CD14-positive monocyte (primary cell): ENCODE data around the gene SLC35F3. TPM values are rescaled to one million over a fixed set of nuclear protein-coding genes. Genes with fewer than 3 reads are reported as not detected.

Source experiments
- DNase-seq, 3 donors: peaks; one replicate each; pipeline ENCODE4 v3.0.0-alpha.2; 2011 to 2022
- H2AFZ ChIP-seq: 2 replicates; pipeline ENCODE4 v1.6.0; 2012; ENCODE audit warnings: mild to moderate bottlenecking, low read depth, low read length, inconsistent platforms; ENCODE audit not compliant: insufficient read depth, poor library complexity, severe bottlenecking
- H3K27ac ChIP-seq, 2 donors: 1 replicate in 1 of 2; 2 replicates in 1 of 2; pipeline ENCODE4 v1.5.1; 2012 to 2013; ENCODE audit warnings: low read length in 2 of 2, control low read depth in 1 of 2, inconsistent platforms in 1 of 2, low read depth in 1 of 2, mild to moderate bottlenecking in 1 of 2
- H3K27me3 ChIP-seq, 2 donors: one replicate each; pipeline versions ENCODE4 v1.6.0 to v1.6.1; 2011 to 2013; ENCODE audit warnings: low read length in 2 of 2; ENCODE audit not compliant: control insufficient read depth in 2 of 2, insufficient read depth in 2 of 2
- H3K36me3 ChIP-seq, 2 donors: replicated peaks in 1 of 2; 1 replicate in 1 of 2; 2 replicates in 1 of 2; pipeline versions ENCODE4 v1.5.1 to v1.6.1; 2012 to 2013; ENCODE audit warnings: low read length in 2 of 2, control low read depth in 1 of 2, inconsistent platforms in 1 of 2, mild to moderate bottlenecking in 1 of 2; ENCODE audit not compliant: insufficient read depth in 2 of 2, control insufficient read depth in 1 of 2
- H3K4me1 ChIP-seq, 2 donors: 1 replicate in 1 of 2; 2 replicates in 1 of 2; pipeline versions ENCODE4 v1.5.1 to v1.6.1; 2012 to 2013; ENCODE audit warnings: low read length in 2 of 2, control low read depth in 1 of 2, inconsistent platforms in 1 of 2, mild to moderate bottlenecking in 1 of 2, moderate library complexity in 1 of 2; ENCODE audit not compliant: insufficient read depth in 2 of 2, control insufficient read depth in 1 of 2
- H3K4me2 ChIP-seq: replicated peaks from 2 replicates; pipeline ENCODE3; 2012; ENCODE audit warnings: low read length, moderate library complexity, mild to moderate bottlenecking; ENCODE audit not compliant: poor library complexity, severe bottlenecking; ENCODE audit errors: extremely low read depth
- H3K4me3 ChIP-seq, 3 experiments: fragments of 200-600 bp in 1 of 3; sonication (generic) in 1 of 3; replicated peaks in 1 of 3; 1 replicate in 2 of 3; 2 replicates in 1 of 3; pipeline ENCODE4 v1.5.1; 2011 to 2013; ENCODE audit warnings: low read length in 3 of 3, mild to moderate bottlenecking in 3 of 3, control low read depth in 2 of 3, low read depth in 2 of 3, inconsistent platforms in 1 of 3, moderate library complexity in 1 of 3
- H3K79me2 ChIP-seq: 2 replicates; pipeline ENCODE4 v1.6.0; 2012; ENCODE audit warnings: mild to moderate bottlenecking, control low read depth, inconsistent platforms, low read length, moderate library complexity; ENCODE audit not compliant: insufficient read depth
- H3K9ac ChIP-seq: 2 replicates; pipeline ENCODE4 v1.6.0; 2017; ENCODE audit warnings: low read length, mild to moderate bottlenecking; ENCODE audit not compliant: insufficient read depth, poor library complexity, severe bottlenecking
- H3K9me3 ChIP-seq, 2 donors: replicated peaks in 1 of 2; 1 replicate in 1 of 2; 2 replicates in 1 of 2; pipeline versions ENCODE4 v1.5.1 to v1.6.1; 2012 to 2013; ENCODE audit warnings: low read length in 2 of 2, control low read depth in 1 of 2; ENCODE audit not compliant: control insufficient read depth in 1 of 2, insufficient read depth in 1 of 2
- H4K20me1 ChIP-seq: 2 replicates; pipeline ENCODE4 v1.6.0; 2012; ENCODE audit warnings: mild to moderate bottlenecking, low read length, control low read depth, moderate library complexity; ENCODE audit not compliant: insufficient read depth
- H3K27ac Mint-ChIP-seq, 7 donors: one replicate each; pipeline ENCODE4 v1.8.0; 2020; ENCODE audit warnings: mild to moderate bottlenecking in 7 of 7, mixed read lengths in 7 of 7, moderate library complexity in 6 of 7, inconsistent platforms in 2 of 7
- H3K27me3 Mint-ChIP-seq, 3 donors: one replicate each; pipeline ENCODE4 v1.8.0; 2021 to 2022; ENCODE audit warnings: low read depth in 3 of 3, mild to moderate bottlenecking in 3 of 3, mixed read lengths in 3 of 3, moderate library complexity in 3 of 3, inconsistent platforms in 1 of 3
- H3K36me3 Mint-ChIP-seq, 2 donors: one replicate each; pipeline ENCODE4 v1.8.0; 2020; ENCODE audit warnings: mixed read lengths in 2 of 2, inconsistent platforms in 1 of 2, mild to moderate bottlenecking in 1 of 2
- H3K4me1 Mint-ChIP-seq: one replicate; pipeline ENCODE4 v1.8.0; 2020; ENCODE audit warnings: mild to moderate bottlenecking, mixed read lengths
- H3K4me3 Mint-ChIP-seq, 2 donors: one replicate each; pipeline ENCODE4 v1.8.0; 2020; ENCODE audit warnings: mild to moderate bottlenecking in 2 of 2, mixed read lengths in 2 of 2, moderate library complexity in 1 of 2
- H3K9me3 Mint-ChIP-seq, 7 donors: one replicate each; pipeline ENCODE4 v1.8.0; 2020 to 2022; ENCODE audit warnings: mixed read lengths in 7 of 7, mild to moderate bottlenecking in 6 of 7, moderate library complexity in 6 of 7, inconsistent platforms in 2 of 7
- CTCF ChIP-seq: fragments of 200-600 bp; IDR thresholded peaks from one replicate; pipeline ENCODE4 v1.8.0; 2022; ENCODE audit warnings: antibody characterized with exemption, mild to moderate bottlenecking
- WGBS: methylation state at CpG from one replicate; pipeline ENCODE4 v1.1.5; 2013; ENCODE audit warnings: missing lambda C conversion rate; ENCODE audit not compliant: insufficient coverage; 5-methylcytosine and 5-hydroxymethylcytosine counted together
- intact Hi-C, 2 donors: fragments of 100-400 bp; cut with micrococcal nuclease; formaldehyde crosslinking; loops; one replicate each; pipeline versions ENCODE4 v1.15.0 to v1.15.1; 2023
- polyA plus RNA-seq, 3 donors: library from polyadenylated mRNA; depleted of rRNA in 1 of 3; unstranded in 2 of 3; stranded (reverse) in 1 of 3; fragments of 300-500 nt in 2 of 3; fragments of >200 nt in 1 of 3; fragmentation: Illumina TruSeq in 2 of 3; gene quantifications; 1 replicate in 2 of 3; 2 replicates in 1 of 3; pipeline ENCODE4 v1.2.3, GENCODE V29; 2012 to 2021

Gene SLC35F3
- polyA plus RNA-seq, 3 donors = 0.17 to 0.78 TPM; not detected in 1

GRCh38 chr1:234265861-234266260 lies 361.4 kb downstream of the SLC35F3 start:
- intact Hi-C loops = no loop called here
- H3K36me3 ChIP-seq = no peaks in the 10 kb centered on the region
- H3K27ac Mint-ChIP-seq = no peak overlapping the region
- no peak overlapping the region for H3K4me3 Mint-ChIP-seq
- H3K9me3 Mint-ChIP-seq = peaks cover 0 to 5% (median 3%) of the 10 kb centered on the region in 7 donors
- H3K27me3 ChIP-seq = no peaks in the 10 kb centered on the region
- no peaks in the 10 kb centered on the region for H3K4me1 ChIP-seq
- no peak overlapping the region for H3K27ac ChIP-seq
- peaks cover 0 to 2% (median 0%) of the 10 kb centered on the region in 3 donors for H3K27me3 Mint-ChIP-seq
- no peaks in the 10 kb centered on the region for H3K9me3 ChIP-seq
- peaks cover 4% of the 10 kb centered on the region for H3K4me1 Mint-ChIP-seq
- TF ChIP-seq CTCF = no peak
- no peaks in the 10 kb centered on the region for H3K79me2 ChIP-seq
- WGBS = 80% methylated on average over 1 of the region's 1 CpG
- no peak overlapping the region for H3K4me2 ChIP-seq
- H3K36me3 Mint-ChIP-seq = no peaks in the 10 kb centered on the region
- no peak overlapping the region for H2AFZ ChIP-seq
- no peak for DNase-seq
- H3K9ac ChIP-seq = no peak overlapping the region
- no peak overlapping the region for H3K4me3 ChIP-seq
- H4K20me1 ChIP-seq = no peaks in the 10 kb centered on the region

- no peak for DNase-seq
- Mint-ChIP-seq H3K27me3 (peaks cover 3 to 6% (median 5%) of the 10 kb centered on the region in 3 donors), H3K36me3 (no peaks in the 10 kb centered on the region), H3K9me3 (peaks cover 0 to 5% (median 3%) of the 10 kb centered on the region in 7 donors), H3K4me1 (no peaks in the 10 kb centered on the region), H3K4me3 (no peak overlapping the region), H3K27ac (peak overlapping the region in 1 of 7 donors; percentile 1)
- Histone ChIP-seq H3K36me3 (no peaks in the 10 kb centered on the region), H3K4me2 (no peak overlapping the region), H3K79me2 (no peaks in the 10 kb centered on the region), H3K9ac (no peak overlapping the region), H3K9me3 (no peaks in the 10 kb centered on the region), H3K4me1 (no peaks in the 10 kb centered on the region), H3K27ac (no peak overlapping the region), H4K20me1 (no peaks in the 10 kb centered on the region), H2AFZ (no peak overlapping the region), H3K27me3 (no peaks in the 10 kb centered on the region), H3K4me3 (no peak overlapping the region)
- no peak for TF ChIP-seq CTCF
- 100% methylated on average over 1 of the region's 2 CpGs for WGBS
- intact Hi-C loops = no loop called here
Measured at GRCh38 chr1:234270093-234270492, 365.6 kb downstream of the SLC35F3 start.
